Hindlimb muscle (tissue), 1 donor: ENCODE results near the gene KDM2A. TPM values are rescaled to one million over a fixed set of nuclear protein-coding genes. Genes with fewer than 3 reads are reported as not detected.

Source experiments
- DNase-seq: peaks from one replicate; pipeline ENCODE4 v3.0.0-alpha.2; 2013
- polyA plus RNA-seq: library from polyadenylated mRNA; unstranded; fragments of 120-200 nt; gene quantifications from one replicate; pipeline ENCODE4 v1.2.1, GENCODE V29; 2013; ENCODE audit not compliant: insufficient read length

KDM2A gene
- polyA plus RNA-seq, 1 donor = 64.1 TPM

DNA sequence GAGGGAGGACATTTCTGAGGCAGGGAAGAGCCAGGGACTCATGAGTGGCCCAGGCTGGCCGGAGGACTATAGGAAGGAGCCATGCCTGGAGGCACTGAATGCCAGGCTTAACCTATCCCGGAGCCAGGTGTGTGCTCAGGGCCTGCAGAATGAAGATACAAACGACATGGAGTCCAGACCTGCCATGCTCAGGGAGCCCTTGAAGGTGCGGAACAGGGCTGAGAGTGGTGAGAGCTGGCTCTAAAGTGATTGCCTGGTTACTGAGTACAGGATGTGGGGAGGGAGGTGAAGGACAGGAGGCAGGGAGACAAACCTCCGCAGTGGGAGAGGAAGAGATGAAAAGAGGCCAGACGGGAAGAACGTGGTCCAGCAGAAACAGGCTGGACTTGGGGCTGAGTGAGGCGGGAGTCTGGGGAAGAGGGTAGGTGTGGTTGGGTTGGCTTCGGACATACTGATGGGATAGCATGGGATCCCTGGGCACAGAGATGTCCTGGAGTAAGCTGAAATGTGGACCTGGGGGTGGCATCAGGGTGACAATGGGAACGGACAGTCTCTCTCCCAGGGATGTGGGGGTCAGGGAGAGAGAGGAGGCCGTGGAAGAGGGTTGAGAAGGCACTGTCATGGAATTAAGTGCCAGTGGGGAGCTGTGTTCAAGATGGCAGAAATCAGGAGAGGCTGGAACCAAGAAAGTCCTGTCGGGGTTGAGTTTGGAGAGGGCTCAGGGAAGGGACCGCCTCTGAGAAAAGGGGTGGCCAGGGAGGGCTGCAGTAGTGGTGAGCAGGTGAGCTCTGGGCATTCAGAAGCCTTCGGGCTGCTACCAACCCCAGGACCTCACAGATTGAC lies 168.5 kb downstream of the KDM2A start:
- no peak for DNase-seq

DNA sequence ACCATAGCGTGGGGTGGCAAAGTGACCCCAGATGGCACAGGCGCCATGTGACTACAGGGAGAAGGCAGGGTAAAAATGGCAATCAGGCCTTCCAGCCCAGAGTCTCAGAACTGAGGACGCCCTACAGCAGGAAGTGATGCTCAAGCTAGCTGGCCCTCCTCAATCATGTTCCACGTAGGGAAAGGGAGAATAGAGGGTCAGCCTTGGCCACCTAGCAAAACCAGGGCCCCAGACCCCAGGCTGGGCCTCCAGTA lies 169.1 kb downstream of the KDM2A start:
- no peak for DNase-seq

DNA sequence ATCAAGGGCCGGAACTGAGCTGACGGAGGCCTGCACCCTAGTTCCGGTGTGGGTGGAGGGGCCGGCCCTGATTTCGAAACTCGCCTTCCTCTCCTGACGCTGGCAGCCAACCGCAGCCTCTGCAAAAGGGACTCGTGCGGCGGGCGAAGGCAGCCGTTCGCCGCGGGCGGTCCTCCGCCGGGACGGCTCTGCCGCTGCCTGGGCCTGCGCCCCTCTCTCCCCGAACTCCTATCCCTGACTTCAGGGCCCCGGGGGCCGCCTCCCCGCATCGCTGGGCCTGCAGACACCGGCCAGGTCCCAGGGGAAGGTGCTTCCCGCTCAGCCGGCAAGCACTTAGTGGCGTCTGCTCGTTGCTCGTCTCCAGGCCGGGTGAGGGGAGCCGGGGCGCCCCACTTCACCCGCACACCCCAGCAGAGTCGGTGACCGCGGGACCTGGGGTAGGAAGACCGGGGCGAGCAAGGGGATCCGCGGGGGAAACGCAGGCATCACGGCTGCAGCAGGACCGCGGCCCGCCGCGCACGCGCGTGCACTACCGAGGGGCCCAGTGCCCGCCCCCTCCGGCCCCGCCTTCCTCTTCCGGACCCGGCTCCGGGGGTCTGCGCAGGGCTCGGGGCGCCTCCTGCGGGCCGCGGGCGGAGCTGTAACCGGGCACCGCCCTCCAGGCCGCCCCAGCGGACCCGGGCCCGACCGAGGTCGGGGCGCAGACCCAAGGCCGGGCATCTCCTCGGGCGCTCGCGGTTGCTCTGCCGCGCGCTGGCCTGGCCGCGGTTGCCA lies 169.6 kb downstream of the KDM2A start:
- DNase-seq = peak; percentile 92

DNA sequence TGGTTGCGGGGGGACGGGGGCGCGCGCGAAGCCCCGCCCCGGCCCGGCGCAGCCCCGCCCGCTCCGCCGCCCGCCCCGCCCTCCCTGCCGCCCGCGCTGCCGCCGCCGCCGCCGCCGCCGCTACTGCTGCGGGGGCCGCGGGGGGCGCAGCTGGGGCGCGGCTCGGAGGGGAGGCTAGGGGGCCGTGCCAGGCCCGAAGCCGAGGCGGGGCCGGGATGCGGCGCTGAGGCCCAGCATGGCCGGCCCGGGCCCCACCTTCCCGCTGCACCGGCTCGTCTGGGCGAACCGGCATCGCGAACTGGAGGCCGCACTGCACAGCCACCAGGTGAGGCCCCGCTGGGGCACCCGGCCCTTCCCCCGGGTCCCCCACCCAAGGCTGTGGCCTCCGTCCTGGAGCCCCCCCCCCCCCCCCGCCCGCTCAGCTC lies 170.2 kb downstream of the KDM2A start, which contains the start of gene ANKRD13D:
Gene ANKRD13D (plus strand): TSS at position 78 of the 425 bp plus-strand sequence. CDS start 158 bp downstream, at position 236.
- DNase-seq = no peak

DNA sequence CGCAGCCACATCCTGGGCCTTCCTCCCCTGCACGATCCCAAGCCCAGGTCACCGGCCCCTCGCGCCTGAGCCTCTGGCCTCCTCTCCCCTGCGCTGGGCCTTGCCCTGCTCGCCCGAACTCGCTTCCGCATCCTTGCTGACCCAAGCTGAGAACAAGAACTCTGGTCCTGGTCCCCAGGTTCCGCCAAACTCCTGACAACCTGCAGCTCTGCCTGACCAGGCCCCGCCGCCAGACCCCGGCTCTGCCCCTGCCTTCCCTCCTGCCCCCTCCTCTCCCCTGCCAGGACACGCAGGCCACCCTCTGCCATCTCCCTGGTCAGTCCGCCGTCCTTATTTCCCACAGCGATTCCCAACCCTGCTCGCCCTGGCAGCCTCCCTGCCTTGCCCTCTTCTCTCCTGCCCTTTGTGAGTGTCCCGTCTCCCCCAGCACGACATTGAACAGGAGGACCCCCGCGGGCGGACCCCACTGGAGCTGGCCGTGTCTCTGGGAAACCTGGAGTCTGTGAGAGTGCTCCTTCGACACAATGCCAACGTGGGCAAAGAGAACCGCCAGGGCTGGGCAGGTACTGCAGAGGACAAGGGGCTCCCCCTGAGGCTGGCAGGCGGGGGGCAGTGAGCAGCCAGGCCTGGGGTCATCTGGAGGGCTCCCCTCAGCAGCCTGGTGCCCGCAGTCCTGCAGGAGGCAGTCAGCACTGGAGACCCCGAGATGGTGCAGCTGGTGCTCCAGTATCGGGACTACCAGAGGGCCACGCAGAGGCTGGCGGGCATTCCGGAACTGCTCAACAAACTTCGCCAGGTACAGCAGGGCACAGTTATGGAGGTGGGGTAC lies 170.8 kb downstream of the KDM2A start:
- no peak for DNase-seq

DNA sequence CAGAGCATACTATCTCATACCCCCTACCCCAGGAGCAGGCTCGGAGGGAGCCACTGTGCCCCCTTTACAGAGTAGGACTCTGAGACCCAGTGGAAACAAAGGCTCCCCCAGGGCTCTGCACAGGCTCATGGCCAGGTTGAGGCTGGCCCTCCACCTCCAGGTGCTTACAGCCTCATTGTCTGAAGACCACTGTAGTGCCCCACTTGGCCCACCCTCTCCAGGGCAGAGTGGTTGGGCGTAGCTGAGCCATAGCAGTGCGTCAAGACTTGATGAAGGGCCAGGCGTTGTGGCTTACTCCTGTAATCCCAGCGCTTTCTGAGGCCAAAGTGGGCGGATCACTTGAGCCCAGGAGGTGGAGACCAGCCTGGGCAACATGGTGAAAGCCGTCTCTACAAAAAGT lies 171.7 kb downstream of the KDM2A start:
- no peak for DNase-seq

DNA sequence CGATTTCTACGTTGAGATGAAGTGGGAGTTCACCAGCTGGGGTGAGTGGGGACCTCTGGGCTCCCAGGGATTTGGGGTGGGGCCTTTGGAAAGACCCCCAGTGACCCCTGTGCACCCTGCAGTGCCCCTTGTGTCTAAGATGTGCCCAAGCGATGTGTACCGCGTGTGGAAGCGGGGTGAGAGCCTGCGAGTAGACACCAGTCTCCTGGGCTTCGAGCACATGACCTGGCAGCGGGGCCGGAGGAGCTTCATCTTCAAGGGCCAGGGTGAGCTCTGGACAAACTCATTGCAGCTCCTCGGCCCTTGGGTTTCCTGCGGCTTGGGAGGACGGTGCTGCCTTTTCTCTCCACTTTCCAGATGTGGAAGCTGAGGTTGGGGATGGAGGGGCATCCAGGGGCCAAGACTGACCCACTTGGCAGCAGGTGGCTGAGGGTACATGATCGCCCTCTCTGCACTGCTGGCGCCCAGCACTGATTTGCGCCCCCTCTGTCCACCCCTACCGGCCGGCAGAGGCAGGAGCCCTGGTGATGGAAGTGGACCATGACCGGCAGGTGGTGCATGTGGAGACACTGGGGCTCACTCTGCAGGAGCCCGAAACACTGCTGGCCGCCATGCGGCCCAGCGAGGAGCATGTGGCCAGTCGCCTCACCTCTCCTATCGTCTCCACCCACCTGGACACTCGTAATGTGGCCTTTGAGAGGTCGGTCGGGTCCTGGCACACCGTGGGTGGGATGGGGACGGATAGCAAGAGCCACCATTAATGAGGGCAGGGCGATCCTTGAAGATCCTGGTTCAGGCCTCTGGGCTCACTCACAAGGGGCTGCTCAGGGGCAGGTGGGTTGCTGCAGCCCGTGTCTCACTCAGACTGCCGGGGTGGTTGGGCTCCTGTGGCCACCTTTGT lies 172.7 kb downstream of the KDM2A start:
- DNase-seq = no peak

DNA sequence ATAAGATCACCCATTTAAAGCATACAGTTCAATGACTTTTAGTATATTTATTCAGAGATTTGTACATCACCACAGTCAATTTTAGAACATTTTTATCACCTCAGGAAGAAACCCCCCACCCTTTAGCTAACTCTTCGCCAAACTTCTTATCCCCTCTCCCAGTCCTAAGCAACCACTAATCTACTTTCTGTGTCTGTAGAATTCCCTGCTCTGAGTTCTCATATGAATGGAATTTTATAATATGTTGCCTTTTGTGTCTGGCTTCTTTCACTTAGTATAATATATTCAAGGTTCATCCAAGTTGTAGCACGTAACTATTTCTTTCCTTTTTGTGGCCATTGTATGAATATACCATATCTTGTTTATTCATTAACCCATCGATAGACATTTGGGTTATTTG lies 173.6 kb downstream of the KDM2A start:
- DNase-seq = no peak

DNA sequence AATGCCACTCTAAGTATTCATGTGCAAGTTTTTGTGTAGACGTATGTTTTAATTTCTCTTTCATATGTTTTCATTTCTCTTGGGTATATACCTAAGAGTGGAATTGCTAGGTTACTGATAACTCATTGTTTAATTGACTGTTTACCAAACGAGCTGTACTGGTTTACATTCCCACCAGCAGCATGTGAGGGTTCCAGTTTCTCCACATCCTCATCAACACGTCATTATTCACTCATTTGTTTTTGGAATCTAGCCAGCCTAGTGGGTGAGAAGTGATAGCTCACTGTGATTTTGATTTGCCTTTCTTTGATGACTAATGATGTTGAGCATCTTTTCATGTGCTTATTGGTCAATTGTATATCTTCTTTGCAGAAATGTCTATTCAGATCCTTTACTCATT lies 174.0 kb downstream of the KDM2A start:
- DNase-seq = no peak

DNA sequence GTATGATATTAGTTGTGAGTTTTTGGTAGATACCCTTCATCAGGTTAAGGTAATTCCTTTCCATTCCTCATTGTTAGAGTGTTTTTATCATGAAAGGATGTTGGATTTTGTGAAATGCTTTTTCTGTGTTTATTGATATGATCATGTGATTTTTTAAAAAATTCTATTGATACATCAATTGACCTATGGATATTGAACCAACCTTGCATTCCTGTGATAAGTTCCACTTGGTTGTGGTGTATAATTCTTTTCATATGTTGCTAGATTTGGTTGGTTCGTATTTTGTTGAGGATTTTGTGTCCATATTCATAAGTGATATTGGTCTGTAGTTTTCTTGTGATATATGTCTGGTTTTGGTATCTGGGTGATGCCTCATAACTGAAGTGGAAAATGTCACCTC lies 176.8 kb downstream of the KDM2A start:
- DNase-seq = no peak

DNA sequence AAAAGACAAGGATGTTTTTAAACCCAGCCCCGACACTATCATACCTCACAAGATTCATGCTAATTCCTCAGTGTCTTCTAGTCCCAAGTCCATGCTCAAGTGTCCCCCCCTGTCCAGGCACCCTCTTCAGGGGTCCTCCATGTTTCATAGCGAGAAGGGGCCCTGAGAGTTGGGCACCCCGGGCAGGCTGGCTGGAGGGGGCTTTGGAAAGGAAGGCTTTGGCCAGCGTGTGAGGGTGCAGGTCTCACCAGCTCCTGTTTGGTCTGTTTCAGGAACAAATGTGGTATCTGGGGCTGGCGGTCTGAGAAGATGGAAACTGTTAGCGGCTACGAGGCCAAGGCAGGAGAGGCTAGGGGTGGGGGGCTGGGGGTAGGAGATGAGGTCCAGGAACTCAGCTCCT lies 179.7 kb downstream of the KDM2A start:
- no peak for DNase-seq

DNA sequence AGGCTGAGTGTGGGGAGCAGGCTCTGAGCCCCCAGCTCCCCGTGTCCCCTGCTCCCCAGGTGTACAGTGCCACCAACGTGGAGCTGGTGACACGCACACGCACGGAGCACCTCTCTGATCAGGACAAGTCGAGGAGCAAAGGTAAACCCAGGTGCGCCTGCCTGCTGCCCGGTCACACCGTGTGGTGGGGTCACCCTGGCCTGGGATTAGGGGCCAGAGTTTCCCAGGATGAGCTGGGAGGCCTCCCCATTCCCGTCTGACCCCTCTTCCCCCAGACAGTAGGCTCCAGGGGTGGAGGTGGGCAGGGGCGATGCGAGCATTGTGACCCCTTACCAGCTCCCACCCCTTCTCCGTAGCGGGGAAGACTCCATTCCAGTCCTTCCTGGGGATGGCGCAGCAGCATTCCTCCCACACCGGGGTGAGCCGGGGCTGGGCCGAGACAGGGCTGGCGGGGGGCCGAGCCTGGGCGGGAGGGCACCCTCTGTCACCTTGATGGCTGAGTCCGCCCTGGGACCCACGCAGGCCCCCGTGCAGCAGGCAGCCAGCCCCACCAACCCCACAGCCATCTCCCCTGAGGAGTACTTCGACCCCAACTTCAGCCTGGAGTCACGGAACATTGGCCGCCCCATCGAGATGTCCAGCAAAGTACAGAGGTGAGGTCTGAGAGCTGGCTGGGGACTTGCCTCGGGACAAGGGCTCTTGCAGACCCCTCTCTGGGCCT lies 180.6 kb downstream of the KDM2A start:
- no peak for DNase-seq

DNA sequence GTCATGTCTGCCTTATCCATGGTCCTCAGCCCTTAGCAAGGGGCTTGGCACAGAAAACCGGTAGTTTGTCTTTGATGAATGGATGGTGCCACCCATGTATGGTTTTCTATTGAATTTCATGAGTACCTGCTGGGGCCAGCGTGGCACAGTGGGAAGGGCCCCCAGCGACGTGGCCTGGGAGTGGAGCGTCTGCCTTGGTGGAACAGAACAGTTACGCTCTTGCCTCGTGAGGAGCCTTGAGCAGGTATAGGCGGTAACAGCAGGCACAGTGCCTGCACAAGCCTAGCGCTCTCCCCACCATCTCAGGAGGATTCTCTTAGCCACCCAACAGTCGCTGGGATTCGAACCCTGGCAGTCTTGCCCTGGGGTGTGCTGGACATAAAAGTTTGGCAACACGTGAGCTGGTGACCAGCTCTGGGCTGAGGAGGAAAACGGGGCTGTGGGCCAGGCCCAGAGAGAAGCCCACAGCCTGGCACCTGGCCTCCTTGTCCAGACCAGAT lies 181.2 kb downstream of the KDM2A start:
- no peak for DNase-seq

DNA sequence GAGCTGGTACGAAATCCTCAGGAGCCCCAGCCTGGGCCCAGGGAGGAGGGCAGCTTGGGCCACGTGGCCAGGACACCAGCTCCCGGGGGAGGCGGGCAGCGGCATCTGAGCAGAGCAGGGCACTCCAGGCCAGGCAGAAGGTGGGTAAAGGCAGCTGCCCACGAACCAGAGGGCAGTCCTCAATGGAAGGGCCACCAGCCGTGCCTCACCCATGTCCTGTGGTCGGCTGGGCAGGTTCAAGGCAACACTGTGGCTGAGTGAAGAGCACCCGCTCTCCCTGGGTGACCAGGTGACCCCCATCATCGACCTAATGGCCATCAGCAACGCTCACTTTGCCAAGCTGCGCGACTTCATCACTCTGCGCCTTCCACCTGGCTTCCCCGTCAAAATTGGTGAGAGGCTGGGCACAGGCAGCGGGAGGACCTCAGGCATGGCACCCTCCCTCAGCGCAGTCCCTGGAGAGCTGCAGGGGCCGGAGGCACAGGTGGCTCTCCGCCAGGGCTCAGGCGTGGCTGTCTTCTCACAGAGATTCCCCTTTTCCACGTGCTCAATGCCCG lies 181.8 kb downstream of the KDM2A start:
- no peak for DNase-seq

DNA sequence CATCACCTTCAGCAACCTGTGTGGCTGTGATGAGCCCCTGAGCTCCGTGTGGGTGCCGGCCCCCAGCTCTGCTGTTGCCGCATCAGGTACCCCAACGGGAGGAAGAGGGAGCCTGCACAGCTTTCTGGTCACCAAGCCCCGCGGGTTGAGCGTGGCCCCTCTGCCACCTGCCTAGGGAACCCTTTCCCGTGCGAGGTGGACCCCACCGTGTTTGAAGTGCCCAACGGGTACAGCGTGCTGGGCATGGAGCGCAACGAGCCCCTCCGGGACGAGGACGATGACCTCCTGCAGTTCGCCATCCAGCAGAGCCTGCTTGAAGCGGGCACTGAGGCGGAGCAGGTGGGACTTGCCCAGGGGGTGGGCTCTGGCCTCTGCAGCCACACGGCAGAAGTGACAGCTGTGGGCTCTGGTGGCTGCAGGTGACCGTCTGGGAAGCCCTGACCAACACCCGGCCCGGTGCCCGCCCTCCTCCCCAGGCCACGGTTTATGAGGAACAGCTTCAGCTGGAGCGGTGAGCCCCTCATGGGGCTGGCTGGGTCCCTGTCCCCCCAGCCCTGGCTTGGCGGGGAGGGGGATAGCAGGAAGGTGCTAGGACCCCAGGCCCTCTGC lies 182.4 kb downstream of the KDM2A start:
- no peak for DNase-seq

DNA sequence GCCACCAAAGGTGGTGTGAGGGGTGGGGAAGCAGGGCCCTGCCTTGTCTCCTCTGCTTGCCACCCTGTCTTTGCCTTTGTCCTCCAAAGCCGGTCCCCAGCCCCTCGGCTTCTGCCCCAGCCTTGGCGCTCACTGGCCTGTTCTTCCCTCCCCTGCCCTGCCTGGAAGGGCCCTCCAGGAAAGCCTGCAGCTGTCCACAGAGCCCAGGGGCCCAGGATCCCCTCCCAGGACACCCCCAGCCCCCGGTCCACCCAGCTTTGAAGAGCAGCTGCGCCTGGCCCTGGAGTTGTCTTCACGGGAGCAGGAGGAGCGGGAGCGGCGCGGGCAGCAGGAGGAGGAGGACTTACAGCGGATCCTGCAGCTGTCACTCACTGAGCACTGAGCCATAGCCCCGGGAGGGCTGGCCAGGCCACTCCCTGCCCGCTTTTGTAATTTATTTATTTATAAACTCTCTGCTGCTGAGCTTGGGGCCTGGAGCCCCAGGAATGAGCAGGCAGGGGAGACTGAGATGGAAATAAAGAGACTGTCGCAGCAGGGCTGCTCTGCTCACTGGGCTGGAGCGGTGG lies 183.0 kb downstream of the KDM2A start:
- peak; percentile 48 for DNase-seq

DNA sequence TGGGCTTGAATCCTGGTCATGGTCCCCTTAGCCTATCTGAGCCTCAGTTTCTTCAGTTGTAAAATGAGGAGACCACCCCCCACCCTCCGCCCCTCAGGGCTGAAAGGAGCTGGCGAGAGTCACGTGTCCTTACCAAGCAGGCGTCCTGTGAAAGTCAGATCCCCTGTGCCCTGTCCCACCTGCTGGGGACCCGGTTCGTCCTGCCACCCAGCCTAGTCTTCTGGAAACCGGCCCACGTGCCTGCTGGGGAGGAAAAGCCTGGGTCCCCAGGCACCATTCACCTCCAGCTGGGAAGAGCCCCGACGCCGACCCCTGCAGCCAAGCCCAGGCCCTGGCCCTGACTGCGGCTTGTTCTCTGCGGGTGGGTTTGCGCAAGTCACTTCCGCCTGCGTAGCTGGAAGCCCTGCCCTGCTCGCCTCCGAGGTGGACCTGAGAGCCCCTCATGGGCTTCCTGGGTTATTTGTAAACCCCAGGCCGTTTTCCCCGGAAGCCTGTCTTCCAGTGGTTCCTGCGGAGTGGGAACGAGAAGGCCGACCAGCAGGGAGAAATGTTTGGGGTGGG lies 183.6 kb downstream of the KDM2A start:
- DNase-seq = no peak

DNA sequence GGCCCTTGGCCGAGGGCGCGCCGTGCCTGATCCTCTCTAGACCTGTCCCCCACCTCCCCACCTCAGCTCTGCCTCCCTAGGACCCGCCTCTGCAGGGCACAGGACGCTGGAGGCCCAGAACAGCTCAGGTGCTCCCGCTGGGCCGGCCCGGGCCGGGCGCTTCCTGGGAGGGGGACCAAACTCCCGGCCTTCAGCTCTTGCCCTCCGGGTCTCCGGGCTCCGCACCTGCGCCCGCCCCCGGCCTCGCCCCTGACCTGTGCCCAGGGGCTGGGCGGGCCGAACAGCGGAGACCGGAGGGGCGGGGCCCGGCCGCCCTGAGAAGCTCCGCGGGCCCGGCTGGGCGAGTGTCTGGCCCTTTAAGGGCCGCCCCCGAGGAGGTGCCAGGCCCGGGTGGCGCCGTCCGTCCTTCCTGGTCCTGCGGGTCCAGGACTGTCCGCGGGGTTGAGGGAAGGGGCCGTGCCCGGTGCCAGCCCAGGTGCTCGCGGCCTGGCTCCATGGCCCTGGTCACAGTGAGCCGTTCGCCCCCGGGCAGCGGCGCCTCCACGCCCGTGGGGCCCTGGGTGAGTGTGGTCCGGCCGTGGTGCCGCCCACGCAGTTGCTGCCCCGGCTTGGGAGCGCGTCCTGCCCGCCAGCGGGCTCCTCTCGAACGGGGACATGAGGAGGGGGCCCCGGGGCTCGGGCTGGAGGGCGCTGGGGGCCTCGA lies 184.2 kb downstream of the KDM2A start, which contains the start of gene SSH3:
Gene SSH3 (plus strand): TSS at position 399 of the 703 bp plus-strand sequence. CDS start 96 bp downstream, at position 495.
- peak; percentile 64 for DNase-seq
